Esophagus muscularis mucosa (tissue), 4 donors: ENCODE data around the gene CDK19. TPM values are rescaled to one million over a fixed set of nuclear protein-coding genes. Genes with fewer than 3 reads are reported as not detected.

Source experiments
- DNase-seq: peaks from one replicate; pipeline ENCODE4 v3.0.0-alpha.2; 2017; ENCODE audit errors: extremely low spot score
- H3K27ac ChIP-seq, 4 donors: fragments of 200-600 bp; sonication (generic); replicated peaks in 1 of 4; 1 replicate in 3 of 4; 2 replicates in 1 of 4; pipeline ENCODE4 v1.5.1; 2016 to 2019; ENCODE audit warnings: mild to moderate bottlenecking in 1 of 4
- H3K27me3 ChIP-seq, 4 donors: fragments of 200-600 bp; sonication (generic); one replicate each; pipeline versions ENCODE4 v1.5.1 to v1.6.0; 2016 to 2019
- H3K36me3 ChIP-seq, 4 donors: fragments of 200-600 bp; sonication (generic); one replicate each; pipeline ENCODE4 v1.5.1; 2016 to 2019
- H3K4me1 ChIP-seq, 4 donors: fragments of 200-600 bp; sonication (generic); one replicate each; pipeline ENCODE4 v1.5.1; 2016 to 2019
- H3K4me3 ChIP-seq, 4 donors: fragments of 200-600 bp; sonication (generic); 1 replicate in 2 of 4; 2 replicates in 2 of 4; pipeline ENCODE4 v1.5.1; 2016 to 2019; ENCODE audit warnings: mild to moderate bottlenecking in 4 of 4, moderate library complexity in 1 of 4
- H3K9me3 ChIP-seq, 4 donors: fragments of 200-600 bp; sonication (generic); 1 replicate in 3 of 4; 2 replicates in 1 of 4; pipeline ENCODE4 v1.5.1; 2016 to 2019
- CTCF ChIP-seq, 3 experiments: fragments of 200-600 bp in 2 of 3; fragments of 450-650 bp in 1 of 3; sonication (generic) in 2 of 3; IDR thresholded peaks; one replicate each; pipeline ENCODE4 v1.5.1; 2017 to 2019; ENCODE audit warnings: antibody characterized with exemption in 3 of 3, mild to moderate bottlenecking in 2 of 3, moderate library complexity in 1 of 3
- EP300 ChIP-seq: sonication (generic); formaldehyde crosslinking; IDR thresholded peaks from one replicate; pipeline ENCODE4 v1.6.1; 2017; ENCODE audit warnings: antibody characterized with exemption
- POLR2A ChIP-seq: fragments of 450-650 bp; IDR thresholded peaks from one replicate; pipeline ENCODE4 v1.6.1; 2017; ENCODE audit warnings: antibody characterized with exemption, moderate library complexity, mild to moderate bottlenecking, low read depth
- POLR2AphosphoS5 ChIP-seq, 2 donors: sonication (generic); formaldehyde crosslinking; IDR thresholded peaks; one replicate each; pipeline ENCODE4 v1.6.1; 2017; ENCODE audit warnings: antibody characterized with exemption in 2 of 2
- WGBS: methylation state at CpG from one replicate; pipeline ENCODE4 v1.1.5; 2018; 5-methylcytosine and 5-hydroxymethylcytosine counted together
- intact Hi-C: fragments of 100-400 bp; cut with DNase I; formaldehyde crosslinking; loops from one replicate; pipeline ENCODE4 v1.15.1; 2023
- total RNA-seq, 4 donors: library from RNA; depleted of rRNA; stranded (reverse); fragments of >200 nt; gene quantifications; one replicate each; pipeline versions ENCODE4 v1.1.0 to v1.2.1, GENCODE V29; 2016

Gene CDK19
- total RNA-seq, 4 donors from 2014 or later: 12.0 to 15.0 (median 13.6) TPM

DNA sequence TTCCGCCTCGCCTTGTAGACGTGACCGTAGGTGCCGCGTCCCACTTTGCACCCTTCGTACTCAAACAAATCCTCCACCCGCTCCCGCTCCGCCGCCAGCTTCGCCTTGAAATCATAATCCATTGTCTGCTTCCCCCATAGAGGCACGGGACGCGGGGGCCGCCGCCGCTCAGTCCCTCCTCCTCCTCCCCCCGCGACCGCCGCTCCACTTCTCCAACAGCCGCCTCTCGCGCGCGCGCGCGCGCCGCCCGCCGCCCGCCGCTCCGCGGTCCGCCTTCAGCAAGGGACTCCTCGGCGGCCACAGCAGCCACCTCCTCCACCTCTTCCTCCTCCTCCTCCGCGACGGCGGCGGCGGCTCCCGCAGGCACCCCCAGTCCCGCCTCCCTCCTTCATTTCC lies 256 bp downstream of the CDK19 start:
- H3K9me3 ChIP-seq: no peaks in the 10 kb centered on the region
- H3K27me3 ChIP-seq: no peaks in the 10 kb centered on the region
- no peak for TF ChIP-seq POLR2AphosphoS5 (IDR thresholded peaks at IDR 0.05)
- no peak for TF ChIP-seq CTCF (IDR thresholded peaks at IDR 0.05)
- TF ChIP-seq EP300: no peak
- TF ChIP-seq POLR2A: no peak
- peak overlapping the region; percentile 94 to 98 (median 96) for H3K27ac ChIP-seq
- WGBS: under 1% methylated on average over 39 of the region's 49 CpGs
- intact Hi-C loops: loop anchor here (2.0 to 5.0 kb wide), 2 partner anchors 60 to 142 kb away; partner anchors contain the start of genes AMD1 and GTF3C6
- no peaks in the 10 kb centered on the region for H3K36me3 ChIP-seq
- DNase-seq: no peak
- H3K4me3 ChIP-seq: peak overlapping the region; percentile 85 to 99 (median 93)
- H3K4me1 ChIP-seq: peaks cover 14 to 20% (median 19%) of the 10 kb centered on the region in 4 donors

DNA sequence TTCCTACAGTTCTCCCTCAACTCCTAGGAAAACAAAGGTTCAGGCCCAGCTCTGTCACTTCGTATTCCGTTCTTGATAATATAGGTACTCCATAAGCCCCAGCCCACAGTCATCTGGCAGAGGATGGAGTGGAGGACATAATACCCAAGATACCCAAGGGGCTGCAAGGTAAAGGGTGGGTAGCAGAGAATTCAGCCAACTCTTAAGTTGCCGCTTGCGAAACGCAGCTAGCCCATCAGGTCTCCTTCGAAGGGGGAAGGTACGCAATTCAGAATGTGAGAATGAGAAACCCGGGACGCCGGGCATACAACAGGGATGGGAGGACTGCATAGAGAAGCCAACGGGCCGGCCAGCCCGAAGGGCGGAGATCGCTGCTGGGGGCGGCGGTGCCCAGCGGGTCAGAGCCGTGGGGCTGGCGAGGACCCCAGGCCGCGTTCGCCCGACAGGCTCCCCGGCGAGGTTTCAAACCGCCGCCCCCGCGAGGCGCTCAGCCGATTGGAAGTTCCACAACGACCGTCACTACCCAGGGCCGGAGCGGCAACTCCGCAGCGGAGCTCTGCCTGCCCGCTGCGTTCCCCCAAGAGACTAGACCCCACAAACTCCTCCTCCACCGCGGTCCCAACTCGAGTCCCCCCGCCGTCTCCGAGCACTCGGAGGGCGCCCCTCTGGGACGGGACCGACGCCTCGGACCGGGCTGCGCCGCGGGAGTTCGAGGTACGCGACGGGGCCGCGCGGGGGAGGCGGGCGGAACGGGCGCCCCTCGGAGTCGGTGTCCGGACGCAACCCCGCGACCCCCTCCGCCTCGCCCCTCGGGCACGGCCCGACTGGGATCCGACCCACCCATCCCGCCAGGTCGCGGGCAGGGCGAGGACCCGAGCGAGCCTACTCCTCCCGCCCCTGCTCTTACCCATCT lies 911 bp downstream of the CDK19 start:
- peaks cover 14 to 20% (median 19%) of the 10 kb centered on the region in 4 donors for H3K4me1 ChIP-seq
- no peaks in the 10 kb centered on the region for H3K27me3 ChIP-seq
- H3K36me3 ChIP-seq: no peaks in the 10 kb centered on the region
- intact Hi-C loops: loop anchor here (2.0 to 5.0 kb wide), 3 partner anchors 60 to 143 kb away; partner anchors contain the start of genes AMD1 and GTF3C6
- peak; percentile 91 for DNase-seq
- WGBS: 3% methylated on average over 50 of the region's 86 CpGs
- peak overlapping the region; percentile 94 to 98 (median 96) for H3K27ac ChIP-seq
- no peaks in the 10 kb centered on the region for H3K9me3 ChIP-seq
- no peak for TF ChIP-seq POLR2A
- TF ChIP-seq EP300: no peak
- TF ChIP-seq CTCF (IDR thresholded peaks at IDR 0.05): no peak
- peak; percentile 38 to 70 for TF ChIP-seq POLR2AphosphoS5 (IDR thresholded peaks at IDR 0.05)
- H3K4me3 ChIP-seq: peak overlapping the region; percentile 85 to 99 (median 93)

DNA sequence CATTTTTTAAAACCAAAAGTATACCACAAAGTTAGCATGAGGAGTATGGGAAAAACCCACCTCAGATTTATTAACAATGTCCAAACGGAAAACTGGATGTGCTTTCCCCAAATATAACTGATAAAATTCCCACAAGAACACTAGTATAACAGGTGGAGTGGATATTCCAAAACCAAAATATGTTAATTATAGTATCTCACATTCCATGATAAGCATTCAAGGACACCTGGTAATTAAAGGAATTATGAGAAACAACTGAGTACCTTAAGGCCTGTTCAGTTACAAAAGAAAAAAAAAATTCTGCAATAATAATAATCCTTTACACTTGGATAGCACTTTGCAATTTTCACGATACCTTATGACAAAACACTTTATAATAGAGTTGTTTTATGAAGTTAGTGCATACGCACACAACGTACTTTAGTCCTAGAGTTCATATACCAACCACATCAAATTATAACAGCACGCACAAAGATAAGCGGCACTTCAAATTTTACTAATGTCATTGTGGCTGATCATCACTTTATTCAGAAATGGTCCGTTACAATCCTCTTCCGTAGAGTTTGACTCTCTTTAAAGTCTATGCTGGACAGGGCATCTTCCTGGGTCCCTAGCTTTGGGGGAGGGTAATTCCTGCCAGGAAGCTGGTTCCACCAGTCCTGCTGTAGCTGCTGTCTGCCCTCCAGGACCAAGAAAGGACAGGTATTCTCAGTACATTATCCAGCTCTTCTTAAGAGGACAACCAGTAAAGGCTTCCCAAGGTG lies 1.7 kb downstream of the CDK19 start:
- H3K9me3 ChIP-seq: no peaks in the 10 kb centered on the region
- H3K27me3 ChIP-seq: no peaks in the 10 kb centered on the region
- WGBS: 75% methylated on average over 8 of the region's 8 CpGs
- no peaks in the 10 kb centered on the region for H3K36me3 ChIP-seq
- H3K4me1 ChIP-seq: peaks cover 14 to 20% (median 19%) of the 10 kb centered on the region in 4 donors
- TF ChIP-seq EP300: no peak
- no peak for TF ChIP-seq CTCF (IDR thresholded peaks at IDR 0.05)
- no peak for TF ChIP-seq POLR2AphosphoS5 (IDR thresholded peaks at IDR 0.05)
- TF ChIP-seq POLR2A: no peak
- peak overlapping the region; percentile 94 to 98 (median 96) for H3K27ac ChIP-seq
- peak overlapping the region; percentile 85 to 99 (median 93) for H3K4me3 ChIP-seq
- intact Hi-C loops: loop anchor here (2.0 to 5.0 kb wide), 2 partner anchors 61 to 131 kb away; partner anchors contain the start of gene AMD1
- no peak for DNase-seq

GRCh38 chr6:110812719-110813118 lies 2.5 kb downstream of the CDK19 start:
- Histone ChIP-seq H3K27me3 (no peaks in the 10 kb centered on the region), H3K36me3 (no peaks in the 10 kb centered on the region), H3K27ac (no peak overlapping the region), H3K4me1 (peaks cover 14 to 20% (median 19%) of the 10 kb centered on the region in 4 donors), H3K9me3 (no peaks in the 10 kb centered on the region), H3K4me3 (no peak overlapping the region)
- no peak for TF ChIP-seq CTCF (IDR thresholded peaks at IDR 0.05)
- no peak for TF ChIP-seq POLR2AphosphoS5 (IDR thresholded peaks at IDR 0.05)
- TF ChIP-seq EP300: no peak
- no peak for TF ChIP-seq POLR2A
- 92% methylated on average over 4 of the region's 4 CpGs for WGBS
- no peak for DNase-seq
- intact Hi-C loops: loop anchor here (5.0 kb wide), 1 partner anchor 130 kb away; no protein-coding TSS in a partner anchor
